Prostate gland (tissue), 2 donors: ENCODE measurements around the gene GNG14. TPM values are rescaled to one million over a fixed set of nuclear protein-coding genes. Genes with fewer than 3 reads are reported as not detected.
A peak's percentile ranks its signal among the peaks of the same experiment; 100 is the strongest.

Source experiments
- DNase-seq: peaks from one replicate; pipeline ENCODE4 v3.0.0-alpha.2; 2019; ENCODE audit warnings: low spot score
- H3K27ac ChIP-seq, 2 donors: fragments of 200-600 bp; sonication (generic); 2 replicates each; pipeline ENCODE4 v1.5.1; 2017 to 2019
- H3K27me3 ChIP-seq: fragments of 200-600 bp; sonication (generic); replicated peaks from 2 replicates; pipeline ENCODE4 v1.5.1; 2019; ENCODE audit not compliant: insufficient read depth
- H3K36me3 ChIP-seq, 2 donors: fragments of 200-600 bp; sonication (generic); 1 replicate in 1 of 2; 2 replicates in 1 of 2; pipeline versions ENCODE4 v1.5.1 to v1.8.1; 2017 to 2019
- H3K4me1 ChIP-seq: fragments of 200-600 bp; sonication (generic); replicated peaks from 2 replicates; pipeline ENCODE4 v1.5.1; 2019
- H3K4me3 ChIP-seq, 2 donors: fragments of 200-600 bp; sonication (generic); 2 replicates each; pipeline ENCODE4 v1.5.1; 2017 to 2019
- H3K9me3 ChIP-seq: fragments of 200-600 bp; sonication (generic); 2 replicates; pipeline ENCODE4 v1.5.1; 2017
- POLR2A ChIP-seq: fragments of 450-650 bp; IDR thresholded peaks from one replicate; pipeline ENCODE4 v1.6.1; 2016; ENCODE audit warnings: antibody characterized with exemption, mild to moderate bottlenecking
- POLR2AphosphoS5 ChIP-seq: sonication (generic); formaldehyde crosslinking; IDR thresholded peaks from one replicate; pipeline ENCODE4 v1.6.1; 2017; ENCODE audit warnings: antibody characterized with exemption
- WGBS: methylation state at CpG from one replicate; pipeline ENCODE4 v1.1.5; 2018; 5-methylcytosine and 5-hydroxymethylcytosine counted together
- intact Hi-C: fragments of 100-400 bp; cut with DNase I; formaldehyde crosslinking; loops from one replicate; pipeline ENCODE4 v1.14.2; 2022
- total RNA-seq, 2 donors: library from RNA; depleted of rRNA; stranded (reverse); fragments of >200 nt; gene quantifications; one replicate each; pipeline ENCODE4 v1.1.0, GENCODE V29; 2016
- TF ChIP-seq, protein P1 (sequence below), 4 experiments: fragments of 200-600 bp in 2 of 4; fragments of 450-650 bp in 2 of 4; sonication (generic) in 2 of 4; IDR thresholded peaks; 1 replicate in 3 of 4; 2 replicates in 1 of 4; pipeline ENCODE4 v1.5.1; 2016 to 2019; ENCODE audit warnings: antibody characterized with exemption in 4 of 4, mild to moderate bottlenecking in 2 of 4, moderate library complexity in 2 of 4

GNG14 gene
- total RNA-seq, 2 donors from 2014 or later = not detected

DNA sequence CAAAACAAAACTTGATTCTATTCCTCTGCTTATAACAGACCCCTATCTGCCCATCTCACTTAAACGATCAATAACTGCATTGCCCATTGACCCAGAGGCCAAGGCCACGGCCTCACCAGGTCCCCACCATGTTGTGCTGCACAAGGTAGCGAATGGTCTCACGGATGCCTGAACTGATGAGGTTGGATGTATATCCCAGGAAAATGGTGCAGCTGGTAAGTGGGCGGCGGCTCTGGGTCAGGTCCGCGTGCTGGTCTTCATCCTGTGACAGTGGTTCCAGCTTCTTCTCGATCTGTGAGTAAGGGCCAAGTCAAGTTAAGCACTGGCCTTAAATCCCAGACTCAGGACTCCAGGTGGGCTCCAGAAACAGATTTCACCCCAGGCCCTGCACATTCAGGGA is 7.8 kb upstream of the GNG14 start:
- Histone ChIP-seq H3K4me1 (no peaks in the 10 kb centered on the region), H3K36me3 (peaks cover 3 to 20% of the 10 kb centered on the region in 2 donors), H3K27ac (no peak overlapping the region), H3K27me3 (no peaks in the 10 kb centered on the region), H3K9me3 (no peaks in the 10 kb centered on the region), H3K4me3 (no peak overlapping the region)
- 93% methylated on average over 9 of the region's 9 CpGs for WGBS
- no peak for DNase-seq
- TF ChIP-seq, protein P1, sequence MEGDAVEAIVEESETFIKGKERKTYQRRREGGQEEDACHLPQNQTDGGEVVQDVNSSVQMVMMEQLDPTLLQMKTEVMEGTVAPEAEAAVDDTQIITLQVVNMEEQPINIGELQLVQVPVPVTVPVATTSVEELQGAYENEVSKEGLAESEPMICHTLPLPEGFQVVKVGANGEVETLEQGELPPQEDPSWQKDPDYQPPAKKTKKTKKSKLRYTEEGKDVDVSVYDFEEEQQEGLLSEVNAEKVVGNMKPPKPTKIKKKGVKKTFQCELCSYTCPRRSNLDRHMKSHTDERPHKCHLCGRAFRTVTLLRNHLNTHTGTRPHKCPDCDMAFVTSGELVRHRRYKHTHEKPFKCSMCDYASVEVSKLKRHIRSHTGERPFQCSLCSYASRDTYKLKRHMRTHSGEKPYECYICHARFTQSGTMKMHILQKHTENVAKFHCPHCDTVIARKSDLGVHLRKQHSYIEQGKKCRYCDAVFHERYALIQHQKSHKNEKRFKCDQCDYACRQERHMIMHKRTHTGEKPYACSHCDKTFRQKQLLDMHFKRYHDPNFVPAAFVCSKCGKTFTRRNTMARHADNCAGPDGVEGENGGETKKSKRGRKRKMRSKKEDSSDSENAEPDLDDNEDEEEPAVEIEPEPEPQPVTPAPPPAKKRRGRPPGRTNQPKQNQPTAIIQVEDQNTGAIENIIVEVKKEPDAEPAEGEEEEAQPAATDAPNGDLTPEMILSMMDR (IDR thresholded peaks at IDR 0.05) = no peak
- TF ChIP-seq POLR2A (no peak), POLR2AphosphoS5 (no peak)
- intact Hi-C loops = no loop called here

DNA sequence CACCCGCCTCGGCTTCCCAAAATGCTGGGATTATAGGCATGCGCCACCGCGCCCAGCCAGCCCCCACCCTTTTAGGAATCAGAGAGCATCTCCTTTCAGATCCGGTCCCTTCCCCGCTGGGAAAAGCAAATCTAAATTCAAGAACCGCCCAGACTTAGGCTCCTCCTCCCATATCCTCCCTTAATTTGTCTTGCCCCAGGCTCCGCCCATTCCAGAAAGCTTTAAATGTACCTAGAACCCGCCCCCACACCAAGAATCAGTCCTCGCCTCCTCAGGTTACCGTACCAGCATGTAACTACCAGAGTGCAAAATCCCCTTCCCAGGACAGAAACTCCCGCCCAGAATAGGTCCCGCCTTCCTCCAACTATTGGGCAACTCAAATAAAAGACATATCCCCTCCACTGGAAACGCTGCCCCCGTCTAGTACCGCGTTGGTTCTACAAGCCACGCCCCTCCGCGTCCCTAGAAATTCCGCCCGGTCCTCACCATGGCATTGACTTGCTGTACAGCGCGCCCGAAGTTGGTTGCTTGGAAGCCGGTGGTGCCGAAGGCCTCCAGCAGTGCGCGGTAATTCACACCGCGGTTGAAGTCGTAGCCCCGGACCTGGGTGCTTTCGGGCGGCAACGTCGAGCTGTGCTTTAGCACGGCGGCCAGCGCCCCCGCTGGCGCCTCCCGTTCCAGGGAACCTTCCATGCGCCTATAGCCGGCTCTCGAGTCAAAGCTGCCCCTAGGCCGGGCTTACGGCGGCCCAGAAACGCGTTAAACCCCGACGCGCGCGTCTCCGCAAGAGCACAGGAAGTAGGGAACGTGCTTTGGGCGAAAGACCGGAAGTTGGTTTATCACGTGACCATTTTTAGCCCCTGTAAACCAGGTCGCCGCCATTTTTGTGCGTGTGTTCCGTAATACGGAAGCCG is 6.5 kb upstream of the GNG14 start, which contains the start of gene DHPS:
Gene DHPS (minus strand): TSS at position 807 of the 914 bp plus-strand sequence. CDS start 114 bp downstream, at position 693.
- Histone ChIP-seq H3K27me3 (no peaks in the 10 kb centered on the region), H3K4me1 (no peaks in the 10 kb centered on the region), H3K4me3 (peak within 1 kb of the TSS; percentile 81 to 99), H3K36me3 (peaks cover 3 to 7% of the 10 kb centered on the region in 2 donors), H3K9me3 (no peaks in the 10 kb centered on the region), H3K27ac (peak within 1 kb of the TSS; percentile 90 to 95)
- TF ChIP-seq, protein P1 (IDR thresholded peaks at IDR 0.05) = peak in 1 of 4 experiments; percentile 18
- TF ChIP-seq POLR2A (peak; percentile 66), POLR2AphosphoS5 (peak; percentile 98)
- under 1% methylated on average over 32 of the region's 68 CpGs for WGBS
- DNase-seq = peak; percentile 95
- intact Hi-C loops = no loop called here

DNA sequence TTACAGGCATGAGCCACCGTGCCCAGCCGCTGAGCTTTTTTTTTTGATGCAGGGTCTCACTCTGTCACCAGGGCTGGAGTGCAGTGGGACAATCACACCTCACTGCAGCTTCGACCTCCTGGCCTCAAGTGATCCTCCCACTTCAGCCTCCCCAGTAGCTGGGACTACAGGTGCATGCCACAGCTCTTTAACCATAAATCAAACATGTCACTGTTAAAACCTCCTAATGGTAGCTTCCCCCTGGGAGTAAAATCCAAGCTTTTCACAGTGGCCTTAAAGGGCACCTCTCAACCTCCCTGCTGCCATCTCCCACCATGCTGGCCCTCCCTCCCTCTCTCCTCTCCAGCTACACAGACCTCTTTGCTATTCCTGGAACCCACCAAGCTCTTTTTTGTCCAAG is 2.0 kb upstream of the GNG14 start:
- TF ChIP-seq POLR2AphosphoS5 = no peak
- TF ChIP-seq, protein P1 (IDR thresholded peaks at IDR 0.05) = no peak
- TF ChIP-seq POLR2A = no peak
- Histone ChIP-seq H3K9me3 (no peaks in the 10 kb centered on the region), H3K4me1 (no peaks in the 10 kb centered on the region), H3K4me3 (no peak overlapping the region), H3K36me3 (no peaks in the 10 kb centered on the region), H3K27me3 (no peaks in the 10 kb centered on the region), H3K27ac (no peak overlapping the region)
- 87% methylated on average over 3 of the region's 3 CpGs for WGBS
- no peak for DNase-seq
- intact Hi-C loops = no loop called here

DNA sequence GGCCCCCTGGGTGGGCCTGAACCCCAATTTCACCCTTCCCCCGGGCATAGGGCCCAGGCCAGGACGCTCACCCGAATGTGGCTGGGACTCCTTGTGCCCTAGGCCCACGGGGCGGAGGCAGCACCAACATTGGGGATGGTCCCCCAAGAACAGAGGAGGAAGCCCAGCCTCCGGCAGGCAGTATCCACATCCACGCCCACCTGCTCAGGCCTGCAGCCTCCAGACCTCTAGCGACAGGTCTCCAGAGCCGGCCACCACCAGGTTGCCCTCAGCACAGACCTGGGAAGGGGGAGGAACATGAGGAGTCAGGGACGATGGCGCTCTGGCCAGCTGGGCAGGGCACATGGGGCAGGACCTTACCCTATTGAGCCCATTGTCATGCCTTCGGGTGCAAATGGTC is 1.2 kb downstream of the GNG14 start:
- H3K4me3 ChIP-seq = no peak overlapping the region
- intact Hi-C loops = no loop called here
- 97% methylated on average over 11 of the region's 12 CpGs for WGBS
- no peak for DNase-seq
- no peaks in the 10 kb centered on the region for H3K4me1 ChIP-seq
- no peak for TF ChIP-seq POLR2AphosphoS5
- no peak for TF ChIP-seq POLR2A
- TF ChIP-seq, protein P1 (IDR thresholded peaks at IDR 0.05) = no peak
- no peak overlapping the region for H3K27ac ChIP-seq
- H3K36me3 ChIP-seq = no peaks in the 10 kb centered on the region
- no peaks in the 10 kb centered on the region for H3K9me3 ChIP-seq
- H3K27me3 ChIP-seq = no peaks in the 10 kb centered on the region
